Activated CD4-positive, alpha-beta T cell treated with anti-CD3 and anti-CD28 coated beads, Interleukin-2, amount 50 U/mL, for 4 hours (primary cell): ENCODE measurements around the gene CIC.
"Not testable (repeated sequence)": the region's sequence is repeated elsewhere in the genome, so short reads cannot be mapped to it uniquely, and the experiment has no call there.

Source experiments
- DNase-seq, 2 experiments: peaks; one replicate each; pipeline ENCODE4 v3.0.0-alpha.2; 2020

Gene CIC

DNA sequence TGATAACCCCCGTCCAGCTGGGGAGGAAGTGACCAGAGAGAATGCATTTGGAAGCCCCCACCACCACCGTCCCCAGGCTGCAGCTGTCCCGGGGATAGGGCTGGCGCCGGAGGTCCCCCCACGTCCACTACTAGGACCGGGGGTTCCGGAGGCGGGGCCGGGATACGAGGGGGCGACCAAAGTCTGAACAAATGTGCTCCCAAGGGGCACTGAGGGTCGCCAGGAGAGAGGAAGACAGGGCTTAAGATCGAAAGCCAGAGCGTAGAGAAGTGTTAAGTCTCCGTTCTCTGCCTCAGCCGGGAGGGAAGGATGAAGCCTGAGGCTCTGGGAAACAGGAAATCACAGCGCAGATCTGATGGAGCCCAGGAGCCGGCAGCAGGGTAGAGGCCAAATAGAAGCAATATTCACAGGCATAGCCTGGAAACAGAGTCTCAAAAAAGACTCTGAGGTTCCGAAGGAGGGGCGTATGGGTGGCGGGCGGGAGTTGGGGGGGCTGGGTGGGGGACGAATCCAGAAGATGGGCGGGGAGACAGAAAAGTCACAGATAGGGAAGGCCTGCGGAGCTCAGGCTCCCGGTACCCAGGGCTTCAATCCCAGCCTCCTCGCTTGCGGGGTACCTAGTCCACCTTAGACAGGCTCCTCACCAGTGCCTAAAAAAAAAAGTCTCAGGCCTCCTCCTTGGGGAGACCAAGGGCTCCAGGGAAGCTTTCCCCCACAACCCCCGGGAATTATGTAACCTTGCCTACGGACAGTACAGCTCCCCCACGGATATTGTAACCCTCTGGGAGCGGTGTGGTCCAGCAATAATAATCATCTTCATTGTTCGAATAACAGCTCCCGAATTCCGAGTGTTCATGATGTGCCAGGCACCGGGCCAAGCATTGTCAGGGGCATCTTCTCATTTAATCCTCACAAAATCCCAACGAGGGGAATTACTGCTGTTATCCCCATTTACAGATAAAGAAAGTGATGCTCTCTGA lies 13.0 kb upstream of the CIC start:
- no peak for DNase-seq

DNA sequence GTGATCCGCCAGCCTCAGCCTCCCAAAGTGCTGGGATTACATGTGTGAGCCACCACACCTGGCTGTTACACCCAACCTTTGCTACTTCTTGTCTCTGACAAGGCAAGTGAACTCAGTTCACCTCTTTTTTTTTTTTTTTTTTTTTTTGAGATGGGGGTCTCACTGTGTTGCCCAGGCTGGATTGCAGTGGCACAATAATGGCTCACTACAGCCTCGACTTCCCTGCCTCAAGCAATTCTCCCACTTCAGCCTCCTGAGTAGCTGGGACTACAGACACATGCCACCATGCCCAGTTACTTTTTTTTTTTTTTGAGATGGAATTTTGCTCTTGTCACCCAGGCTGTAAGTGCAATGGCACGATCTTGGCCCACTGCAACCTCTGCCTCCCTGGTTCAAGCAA lies 11.2 kb upstream of the CIC start:
- not testable (repeated sequence) for DNase-seq

DNA sequence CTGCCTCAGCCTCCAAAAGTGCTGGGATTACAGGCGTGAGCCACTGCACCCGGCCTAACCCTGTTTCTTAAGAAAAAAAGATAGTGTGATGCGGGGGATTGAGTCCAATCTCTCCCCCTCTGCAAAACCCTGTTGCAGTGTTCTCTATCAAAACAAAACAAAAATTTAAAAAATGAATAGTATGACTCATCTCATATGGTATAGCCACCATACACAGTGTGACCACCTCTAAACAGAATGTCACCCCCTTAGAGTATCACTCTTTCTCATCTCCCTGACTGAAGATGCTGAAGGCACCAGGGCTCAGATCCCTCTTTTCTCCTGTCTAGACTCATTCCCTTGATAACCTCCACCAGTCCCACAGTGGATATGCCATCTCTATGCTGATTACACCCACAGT lies 7.3 kb upstream of the CIC start:
- no peak for DNase-seq

GRCh38 chr19:42266105-42266504 lies 2.9 kb upstream of the CIC start:
- not testable (repeated sequence) for DNase-seq

GRCh38 chr19:42266928-42267603 lies 2.0 kb upstream of the CIC start:
- DNase-seq: not testable (repeated sequence)

DNA sequence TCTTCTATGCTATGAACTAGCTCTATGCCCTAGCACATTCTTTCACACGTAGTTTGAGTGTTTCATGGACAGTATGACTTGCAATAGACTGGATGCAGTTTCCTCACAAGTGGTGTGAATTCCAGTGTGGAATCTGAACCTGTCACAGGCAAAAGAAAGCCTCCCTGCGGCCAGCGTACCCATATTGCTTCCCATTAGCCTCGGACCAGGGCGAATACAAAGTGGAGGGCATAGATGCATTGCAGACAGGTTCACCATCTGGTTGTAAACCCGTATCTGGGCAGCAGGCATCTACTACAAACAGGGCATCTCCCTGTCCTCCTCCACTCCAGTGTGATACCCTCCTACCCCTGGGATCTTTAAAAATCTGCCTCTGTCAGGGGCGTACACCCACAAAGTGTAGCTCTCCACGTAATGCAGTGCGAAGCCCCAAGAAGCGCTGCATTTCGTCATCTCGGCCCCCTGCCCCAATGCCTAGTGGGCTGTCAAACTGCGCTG lies 1.4 kb upstream of the CIC start:
- DNase-seq: no peak

- peak; percentile 98 for DNase-seq
These were observed 829 bp upstream of the CIC start for GRCh38 chr19:42268142-42268703.

DNA sequence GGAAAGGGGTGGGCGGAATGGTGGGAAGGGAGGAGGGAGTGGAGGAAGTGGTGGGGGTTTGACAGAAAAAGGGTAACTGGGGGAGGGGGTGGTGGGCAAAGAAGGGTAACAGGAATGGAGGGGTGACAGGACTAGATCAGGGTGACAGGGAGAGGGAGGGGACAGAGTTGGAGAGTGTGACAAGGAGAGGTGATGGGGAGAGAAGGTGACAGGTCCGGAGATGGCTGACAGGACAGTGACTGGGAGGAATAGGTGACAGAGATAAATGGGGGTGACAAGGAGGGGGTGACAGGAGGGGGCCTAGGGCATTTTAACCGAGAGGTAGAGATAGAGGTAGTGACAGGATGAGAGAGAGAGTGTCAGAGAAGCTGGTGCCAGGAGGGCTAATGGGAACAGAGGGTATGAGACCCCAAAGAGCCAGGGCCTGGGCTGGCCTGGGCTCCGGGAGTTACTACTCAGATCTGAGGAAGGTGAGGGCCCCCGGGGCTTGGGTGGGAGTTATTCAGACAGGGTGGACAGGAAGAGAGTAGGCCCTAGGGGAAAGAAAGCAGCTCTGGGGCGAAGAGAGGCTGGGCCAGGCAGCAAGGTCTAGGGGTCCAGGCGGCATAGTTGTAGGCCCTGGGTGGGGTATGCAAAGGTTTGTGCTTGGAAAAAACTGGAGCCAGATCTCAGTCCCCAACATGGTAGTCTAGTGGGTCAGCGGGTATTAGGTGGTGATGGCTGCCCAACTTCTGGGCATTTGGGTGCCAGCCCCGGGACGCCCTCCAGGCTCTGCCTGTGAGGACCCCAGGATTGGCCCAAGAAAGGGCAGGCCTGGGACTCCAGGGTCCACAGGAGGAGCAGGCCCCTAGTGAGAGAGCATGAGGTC lies 660 bp downstream of the CIC start:
- DNase-seq: no peak

DNA sequence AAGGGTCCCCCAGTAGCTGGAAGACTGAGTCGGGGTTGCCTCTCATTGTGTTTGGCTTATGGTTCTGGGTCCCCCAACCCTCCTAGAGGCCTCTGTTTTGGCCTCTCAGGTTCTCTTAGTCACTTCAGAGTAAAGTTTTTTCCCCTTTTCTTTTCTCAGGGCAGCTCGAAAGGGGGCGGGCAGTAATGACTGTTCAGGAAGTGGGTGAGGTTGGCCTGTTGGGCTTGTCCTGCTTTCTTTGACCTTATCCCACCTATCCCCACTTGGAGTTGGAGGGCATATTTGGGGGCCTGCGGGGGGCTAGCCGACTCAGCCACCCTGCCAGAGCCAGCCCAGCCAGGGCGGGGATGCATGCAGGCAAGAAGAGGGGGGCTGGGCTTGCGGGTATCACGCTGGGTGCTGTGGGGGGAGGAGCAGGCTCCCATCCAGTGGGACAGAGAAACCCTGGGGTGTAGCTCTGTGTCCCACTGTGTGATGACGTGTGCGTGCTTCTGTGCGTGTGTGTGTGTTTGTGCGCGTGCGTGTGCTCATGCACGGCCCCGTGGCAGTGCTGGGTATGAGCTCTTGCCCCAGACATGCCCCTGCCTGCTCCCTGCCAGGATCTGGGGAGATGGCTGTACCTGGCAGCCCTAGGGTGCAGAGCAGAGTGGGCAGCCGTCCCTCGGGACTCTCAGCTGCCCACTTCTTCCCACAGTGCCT lies 1.4 kb downstream of the CIC start:
- DNase-seq: peak; percentile 36 to 37

DNA sequence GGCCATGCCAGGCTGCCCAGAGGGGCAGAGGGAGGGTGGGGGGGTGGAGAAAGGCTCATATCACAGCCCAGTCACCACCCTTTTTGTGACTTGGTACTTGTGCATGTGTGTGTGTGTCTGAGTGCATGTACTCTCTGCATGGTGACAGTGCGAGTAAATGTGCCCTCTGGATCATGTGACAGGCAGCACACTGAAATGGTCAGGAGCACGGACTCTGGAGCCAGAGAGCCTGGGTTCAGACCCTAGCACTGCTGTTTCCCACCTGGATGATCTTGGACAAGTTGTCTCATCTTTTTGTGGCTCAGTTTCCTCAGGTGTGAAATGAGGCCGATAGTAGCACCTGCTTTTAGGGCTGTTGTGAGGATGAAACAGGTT lies 2.0 kb downstream of the CIC start:
- DNase-seq: no peak

DNA sequence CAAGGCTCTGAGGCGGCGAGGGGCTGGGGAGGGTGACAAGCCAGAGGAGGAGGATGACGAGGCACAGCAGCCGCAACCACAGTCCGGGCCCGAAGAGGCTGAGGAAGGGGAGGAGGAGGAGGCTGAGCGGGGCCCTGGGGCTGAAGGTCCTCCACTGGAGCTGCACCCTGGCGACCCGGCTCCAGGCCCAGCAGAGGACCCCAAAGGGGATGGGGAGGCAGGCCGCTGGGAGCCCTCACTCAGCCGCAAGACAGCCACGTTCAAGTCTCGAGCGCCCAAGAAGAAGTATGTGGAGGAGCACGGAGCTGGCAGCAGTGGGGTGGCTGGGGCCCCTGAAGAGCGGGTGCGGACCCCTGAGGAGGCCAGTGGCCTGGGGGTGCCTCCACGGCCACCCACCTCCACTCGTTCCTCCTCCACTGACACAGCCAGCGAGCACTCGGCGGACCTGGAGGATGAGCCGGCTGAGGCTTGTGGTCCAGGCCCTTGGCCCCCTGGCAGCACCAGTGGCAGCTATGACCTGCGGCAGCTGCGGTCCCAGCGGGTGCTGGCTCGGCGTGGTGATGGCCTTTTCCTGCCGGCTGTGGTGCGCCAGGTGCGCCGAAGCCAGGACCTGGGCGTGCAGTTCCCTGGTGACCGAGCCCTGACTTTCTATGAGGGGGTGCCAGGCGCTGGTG lies 2.9 kb downstream of the CIC start:
- DNase-seq: no peak

GRCh38 chr19:42272535-42272897 lies 3.5 kb downstream of the CIC start:
- no peak for DNase-seq

DNA sequence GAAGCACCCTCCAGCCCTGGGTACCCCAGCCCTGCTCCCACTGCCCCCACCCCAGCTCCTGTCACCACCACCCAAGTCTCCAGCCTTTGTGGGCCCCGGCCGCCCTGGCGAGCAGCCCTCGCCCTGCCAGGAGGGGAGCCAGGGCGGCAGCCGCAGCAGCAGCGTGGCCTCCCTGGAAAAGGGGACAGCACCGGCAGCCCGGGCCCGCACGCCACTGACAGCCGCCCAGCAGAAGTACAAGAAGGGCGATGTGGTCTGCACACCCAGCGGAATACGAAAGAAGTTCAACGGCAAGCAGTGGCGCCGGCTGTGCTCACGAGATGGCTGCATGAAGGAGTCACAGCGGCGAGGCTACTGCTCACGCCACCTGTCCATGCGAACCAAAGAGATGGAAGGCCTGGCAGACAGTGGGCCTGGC lies 3.9 kb downstream of the CIC start:
- DNase-seq: no peak

DNA sequence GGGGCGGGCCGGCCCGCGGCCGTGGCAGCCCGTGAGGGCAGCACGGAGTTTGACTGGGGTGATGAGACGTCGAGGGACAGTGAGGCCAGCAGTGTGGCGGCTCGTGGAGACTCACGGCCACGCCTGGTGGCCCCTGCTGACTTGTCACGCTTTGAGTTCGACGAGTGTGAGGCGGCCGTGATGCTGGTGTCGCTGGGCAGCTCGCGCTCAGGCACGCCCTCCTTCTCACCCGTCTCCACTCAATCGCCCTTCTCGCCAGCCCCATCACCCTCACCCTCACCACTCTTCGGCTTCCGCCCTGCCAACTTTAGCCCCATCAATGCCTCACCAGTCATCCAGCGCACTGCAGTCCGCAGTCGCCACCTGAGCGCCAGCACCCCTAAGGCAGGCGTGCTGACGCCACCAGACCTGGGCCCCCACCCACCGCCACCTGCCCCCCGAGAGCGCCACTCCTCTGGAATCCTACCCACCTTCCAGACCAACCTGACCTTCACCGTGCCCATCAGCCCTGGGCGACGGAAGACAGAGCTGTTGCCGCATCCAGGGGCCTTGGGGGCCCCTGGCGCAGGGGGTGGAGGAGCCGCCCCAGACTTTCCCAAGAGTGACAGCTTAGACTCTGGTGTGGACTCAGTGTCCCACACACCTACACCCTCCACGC lies 4.5 kb downstream of the CIC start:
- DNase-seq: no peak

DNA sequence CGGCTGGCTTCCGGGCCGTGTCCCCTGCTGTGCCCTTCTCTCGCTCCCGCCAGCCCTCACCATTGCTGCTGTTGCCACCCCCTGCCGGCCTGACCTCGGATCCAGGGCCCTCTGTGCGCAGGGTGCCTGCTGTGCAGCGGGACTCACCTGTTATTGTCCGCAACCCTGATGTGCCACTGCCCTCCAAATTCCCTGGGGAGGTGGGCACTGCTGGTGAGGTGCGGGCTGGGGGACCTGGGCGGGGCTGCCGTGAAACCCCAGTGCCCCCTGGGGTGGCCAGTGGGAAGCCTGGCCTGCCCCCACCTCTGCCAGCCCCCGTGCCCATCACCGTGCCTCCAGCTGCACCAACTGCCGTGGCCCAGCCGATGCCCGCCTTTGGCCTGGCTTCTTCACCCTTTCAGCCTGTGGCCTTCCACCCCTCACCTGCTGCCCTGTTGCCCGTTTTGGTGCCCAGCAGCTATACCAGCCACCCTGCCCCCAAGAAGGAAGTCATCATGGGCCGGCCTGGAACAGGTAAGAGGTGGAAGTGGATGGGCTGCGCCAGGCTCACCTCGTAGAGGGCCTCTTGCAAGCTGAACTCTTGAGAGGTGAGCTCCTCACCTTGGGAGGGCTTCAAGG lies 5.1 kb downstream of the CIC start:
- no peak for DNase-seq

DNA sequence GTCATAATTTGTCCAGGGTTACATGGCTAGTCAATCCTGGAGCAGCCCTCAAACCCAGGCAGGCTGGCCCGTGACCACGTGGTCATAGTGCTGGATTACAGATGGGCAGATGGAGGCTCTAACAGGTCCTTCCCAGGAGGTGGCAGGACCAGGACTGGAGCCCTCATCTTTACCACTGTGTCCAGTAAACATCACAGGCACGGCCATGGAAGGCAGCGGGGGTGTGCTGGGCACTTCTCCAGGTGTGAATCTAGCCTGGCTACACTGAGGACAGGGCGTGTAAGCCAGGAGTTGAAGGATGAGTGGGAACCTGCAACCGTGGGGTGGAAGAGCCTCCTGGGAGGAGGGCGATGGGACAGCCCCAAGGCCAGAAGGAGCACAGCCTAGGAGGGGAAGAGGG lies 6.1 kb downstream of the CIC start:
- no peak for DNase-seq

DNA sequence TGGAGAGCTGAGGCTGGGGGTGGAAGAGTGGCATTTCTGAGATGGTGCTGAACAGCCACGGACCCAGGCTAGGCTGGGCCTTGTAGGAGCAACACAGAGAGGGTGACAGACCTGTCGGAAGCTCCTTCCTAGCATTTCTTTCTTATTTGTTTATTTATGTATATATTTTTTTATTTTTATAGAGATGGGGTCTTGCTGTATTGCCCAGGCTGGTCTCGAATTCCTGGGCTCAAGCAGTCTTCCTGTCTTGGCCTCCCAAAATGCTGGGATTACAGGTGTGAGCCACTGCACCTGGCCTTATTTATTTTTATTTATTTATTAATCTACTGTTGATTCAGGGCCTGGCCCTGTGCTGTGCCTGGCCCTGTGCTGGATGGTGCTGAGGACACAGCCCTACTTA lies 6.5 kb downstream of the CIC start:
- no peak for DNase-seq

- no peak for DNase-seq
These were observed 7.2 kb downstream of the CIC start for GRCh38 chr19:42276284-42276683.

- no peak for DNase-seq
These were observed 7.8 kb downstream of the CIC start for GRCh38 chr19:42276821-42277220.

GRCh38 chr19:42277821-42278451 lies 8.9 kb downstream of the CIC start:
- DNase-seq: no peak
